Aorta (tissue), 5 donors: ENCODE results near the gene HVCN1. TPM values are rescaled to one million over a fixed set of nuclear protein-coding genes. Genes with fewer than 3 reads are reported as not detected.

Source experiments
- ATAC-seq: fragments of 200-7000 bp; cut with Tn5 transposase; one replicate; pipeline ENCODE4 v1.9.1; 2022; ENCODE audit warnings: moderate library complexity; ENCODE audit not compliant: low FRiP score
- DNase-seq, 2 donors: peaks; one replicate each; pipeline ENCODE4 v3.0.0-alpha.2; 2020
- H3K27ac ChIP-seq, 2 donors: one replicate each; pipeline ENCODE4 v1.5.1; 2013; ENCODE audit warnings: low read length in 2 of 2, mild to moderate bottlenecking in 2 of 2, moderate library complexity in 2 of 2, control low read depth in 1 of 2, inconsistent platforms in 1 of 2, low read depth in 1 of 2
- H3K27me3 ChIP-seq, 2 donors: one replicate each; pipeline ENCODE4 v1.6.1; 2013; ENCODE audit warnings: control low read depth in 1 of 2, low read length in 1 of 2, mild to moderate bottlenecking in 1 of 2, moderate library complexity in 1 of 2; ENCODE audit not compliant: insufficient read depth in 2 of 2, control insufficient read depth in 1 of 2
- H3K36me3 ChIP-seq, 2 donors: one replicate each; pipeline ENCODE4 v1.6.1; 2013; ENCODE audit warnings: control low read depth in 1 of 2, low read length in 1 of 2, mild to moderate bottlenecking in 1 of 2; ENCODE audit not compliant: insufficient read depth in 2 of 2, control insufficient read depth in 1 of 2
- H3K4me1 ChIP-seq, 2 donors: one replicate each; pipeline ENCODE4 v1.6.1; 2013; ENCODE audit warnings: low read length in 2 of 2, control low read depth in 1 of 2, mild to moderate bottlenecking in 1 of 2, moderate library complexity in 1 of 2; ENCODE audit not compliant: insufficient read depth in 2 of 2, control insufficient read depth in 1 of 2
- H3K4me3 ChIP-seq, 2 donors: one replicate each; pipeline ENCODE4 v1.5.1; 2013; ENCODE audit warnings: low read length in 2 of 2, control low read depth in 1 of 2, mild to moderate bottlenecking in 1 of 2
- H3K9me3 ChIP-seq: one replicate; pipeline ENCODE4 v1.6.1; 2013; ENCODE audit warnings: mild to moderate bottlenecking, low read length; ENCODE audit not compliant: control insufficient read depth
- WGBS, 2 donors: extraction: QIAGEN DNeasy Blood & Tissue Kit; methylation state at CpG; one replicate each; pipeline ENCODE4 v1.1.7; 2013; 5-methylcytosine and 5-hydroxymethylcytosine counted together
- intact Hi-C, 2 donors: fragments of 100-400 bp; cut with DNase I; formaldehyde crosslinking; loops; one replicate each; pipeline versions ENCODE4 v1.14.2 to v1.15.0; 2022
- polyA plus RNA-seq, 2 donors: library from polyadenylated mRNA; stranded (reverse); fragments of 200-250 nt; gene quantifications; one replicate each; pipeline ENCODE4 v1.2.3, GENCODE V29; 2013
- total RNA-seq, 2 donors: library from RNA; stranded (reverse); fragmentation: NEBNext Ultra II Directional; extraction: Animal tissue kit (Norgen Biotek cat#: 25700); gene quantifications; one replicate each; pipeline ENCODE4 v1.2.1, GENCODE V29; 2021
- donor health status: healthy with polysubstance abuse.
- donor health status: Bipolar disorder and iron deficiency.
- donor health status: DM: no; HTN: no; CAD: no.
- donor health status: DM: no; HTN: no; CAD: no.
- donor health status: DM: yes; HTN: yes; CAD: no.

Gene HVCN1
- total and polyA plus RNA-seq, 4 donors, result 4.1 to 10.1 (median 7.3) TPM

DNA sequence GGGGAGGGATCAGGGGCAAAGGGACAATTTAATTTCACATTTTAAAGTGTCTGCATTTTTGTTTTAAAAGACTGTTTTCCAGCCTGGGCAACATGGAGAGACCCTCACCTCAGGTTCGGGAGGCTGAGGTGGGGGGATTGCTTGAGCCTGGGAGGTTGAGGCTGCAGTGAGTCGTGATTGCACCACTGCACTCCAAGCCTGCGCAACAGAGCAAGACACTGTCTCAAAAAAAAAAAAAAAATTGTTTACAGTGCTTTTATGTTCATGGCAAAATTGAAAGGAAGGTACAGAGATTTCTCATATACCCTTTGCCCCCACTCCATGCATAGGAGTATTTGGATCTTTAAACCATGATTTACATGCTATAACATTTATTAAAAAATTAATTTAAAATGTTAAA, 16.4 kb upstream of the HVCN1 start:
- H3K9me3 ChIP-seq, result no peaks in the 10 kb centered on the region
- H3K27ac ChIP-seq, result no peak overlapping the region
- H3K27me3 ChIP-seq, result no peaks in the 10 kb centered on the region
- intact Hi-C loops, result no loop called here
- H3K4me3 ChIP-seq, result no peak overlapping the region
- H3K36me3 ChIP-seq, result no peaks in the 10 kb centered on the region
- DNase-seq (no peak), ATAC-seq (no peak)
- 68 to 75% methylated on average over 3 of the region's 3 CpGs for WGBS, 2 donors
- H3K4me1 ChIP-seq, result no peaks in the 10 kb centered on the region

DNA sequence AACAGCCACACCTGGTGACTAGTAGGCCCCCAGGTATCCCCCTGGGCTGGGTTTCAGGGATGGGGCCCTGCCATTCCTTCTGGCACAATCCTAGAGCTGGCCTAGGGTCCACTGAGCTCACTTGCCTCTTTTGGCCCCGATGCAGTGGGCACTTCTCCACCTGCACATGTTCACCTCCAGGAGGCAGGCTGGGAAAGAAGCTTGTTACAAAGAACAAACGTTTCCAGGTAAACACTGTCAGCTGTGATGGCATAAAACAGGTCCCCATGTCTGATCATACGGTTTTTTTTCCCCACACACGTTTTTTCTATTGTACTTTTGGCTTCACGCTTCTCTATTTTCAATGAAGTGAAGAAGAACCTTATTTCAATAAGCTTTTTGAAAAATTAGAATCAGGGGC, 15.8 kb upstream of the HVCN1 start:
- ATAC-seq (no peak), DNase-seq (no peak)
- no peaks in the 10 kb centered on the region for H3K9me3 ChIP-seq
- no peaks in the 10 kb centered on the region for H3K4me1 ChIP-seq
- 29 to 36% methylated on average over 5 of the region's 5 CpGs for WGBS, 2 donors
- H3K36me3 ChIP-seq, result no peaks in the 10 kb centered on the region
- no peak overlapping the region for H3K27ac ChIP-seq
- intact Hi-C loops, result no loop called here
- H3K27me3 ChIP-seq, result no peaks in the 10 kb centered on the region
- no peak overlapping the region for H3K4me3 ChIP-seq

DNA sequence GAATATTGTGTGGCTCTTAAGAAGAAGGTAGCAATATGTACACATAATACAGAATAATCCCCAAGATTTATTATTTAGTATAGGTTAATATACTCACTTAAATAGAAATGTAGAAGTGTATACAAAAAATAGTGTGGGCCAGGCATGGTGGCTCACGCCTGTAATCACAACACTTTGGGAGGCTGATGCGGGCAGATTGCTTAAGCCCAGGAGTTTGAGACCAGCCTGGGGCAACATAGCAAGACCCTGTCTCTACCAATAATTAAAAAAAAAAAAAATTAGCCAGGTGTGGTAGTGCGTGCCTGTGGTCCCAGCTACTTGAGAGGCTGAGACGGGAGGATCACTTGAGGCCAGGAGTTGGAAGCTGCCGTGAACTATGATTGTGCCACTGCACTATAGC, 15.3 kb upstream of the HVCN1 start:
- DNase-seq, result no peak
- Histone ChIP-seq H3K4me1 (no peaks in the 10 kb centered on the region), H3K9me3 (no peaks in the 10 kb centered on the region), H3K4me3 (no peak overlapping the region), H3K36me3 (no peaks in the 10 kb centered on the region), H3K27me3 (no peaks in the 10 kb centered on the region), H3K27ac (no peak overlapping the region)
- intact Hi-C loops, result no loop called here
- 93 to 95% methylated on average over 5 of the region's 5 CpGs for WGBS, 2 donors
- ATAC-seq, result no peak

DNA sequence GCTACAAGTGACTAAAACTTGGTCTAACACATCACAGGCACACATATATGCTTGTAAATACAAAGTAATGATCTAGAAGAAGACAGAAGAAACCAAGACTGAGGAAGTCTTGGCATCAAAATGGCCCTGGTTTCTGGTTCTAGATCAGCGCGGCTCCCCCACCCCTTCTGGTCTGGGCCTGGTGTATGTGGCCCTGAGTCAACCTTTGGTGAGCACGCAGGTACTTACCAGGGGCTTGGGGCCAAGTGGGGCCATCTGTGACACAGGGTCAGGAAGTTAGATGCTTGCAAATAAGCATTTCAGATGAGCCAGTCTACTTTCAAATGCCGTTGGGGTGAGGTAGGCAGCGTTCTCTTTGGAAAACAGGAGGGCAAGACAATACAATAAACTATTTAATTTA, 13.2 kb upstream of the HVCN1 start:
- 92 to 93% methylated on average over 5 of the region's 5 CpGs for WGBS, 2 donors
- no peak for DNase-seq

DNA sequence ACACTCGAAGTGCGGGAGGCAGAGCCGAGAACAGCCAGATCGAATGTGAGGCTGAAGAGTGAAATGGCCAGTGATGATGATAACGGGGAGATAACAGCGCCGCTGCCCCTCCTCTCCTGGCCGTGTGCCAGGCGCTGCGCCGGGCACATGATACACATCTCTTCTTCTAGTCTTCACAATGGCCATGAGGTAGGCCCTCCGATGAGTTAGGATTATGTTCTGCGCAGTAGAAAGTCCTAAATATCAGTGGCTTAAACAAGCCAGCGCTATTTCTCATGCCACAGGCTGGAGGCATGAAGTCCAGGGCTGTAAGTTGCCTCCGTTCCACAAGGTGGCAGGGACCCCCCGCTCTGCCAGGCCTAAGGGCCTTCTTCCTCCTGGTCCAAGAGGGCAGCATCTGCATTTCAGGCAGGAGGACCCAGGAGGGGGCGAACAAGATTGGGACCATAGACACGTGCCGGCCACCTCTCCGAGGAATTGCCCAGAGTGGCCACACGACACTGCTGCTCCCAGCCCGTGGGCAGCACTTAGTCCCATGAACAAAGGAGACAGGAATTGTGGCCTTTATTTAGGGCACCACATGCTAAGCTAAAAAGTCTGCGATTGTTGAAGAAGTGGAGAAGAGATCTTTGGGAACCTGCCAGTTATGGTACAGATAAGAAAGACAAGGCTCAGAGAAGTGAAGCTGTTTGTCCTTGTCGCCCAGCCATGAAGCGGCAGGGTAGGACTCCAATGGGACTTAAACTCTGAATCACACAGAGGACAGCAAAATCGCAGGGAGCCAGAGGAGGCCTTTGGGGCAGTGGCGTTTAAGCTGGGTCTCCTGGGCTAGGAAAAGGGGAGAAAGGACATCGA, 10.9 kb upstream of the HVCN1 start:
- WGBS, 2 donors, result 83 to 86% methylated on average over 25 to 28 of the region's 28 CpGs
- ATAC-seq (no peak), DNase-seq (no peak)
- Histone ChIP-seq H3K4me3 (no peak overlapping the region), H3K9me3 (no peaks in the 10 kb centered on the region), H3K27ac (no peak overlapping the region), H3K4me1 (no peaks in the 10 kb centered on the region), H3K27me3 (no peaks in the 10 kb centered on the region), H3K36me3 (no peaks in the 10 kb centered on the region)
- intact Hi-C loops, result no loop called here

More for the DNA sequence above, 13.2 kb upstream of the HVCN1 start:
- no peaks in the 10 kb centered on the region for H3K36me3 ChIP-seq
- H3K9me3 ChIP-seq, result no peaks in the 10 kb centered on the region
- H3K27me3 ChIP-seq, result no peaks in the 10 kb centered on the region
- no peak overlapping the region for H3K4me3 ChIP-seq
- no peak overlapping the region for H3K27ac ChIP-seq
- intact Hi-C loops, result no loop called here
- no peak for ATAC-seq
- no peaks in the 10 kb centered on the region for H3K4me1 ChIP-seq

DNA sequence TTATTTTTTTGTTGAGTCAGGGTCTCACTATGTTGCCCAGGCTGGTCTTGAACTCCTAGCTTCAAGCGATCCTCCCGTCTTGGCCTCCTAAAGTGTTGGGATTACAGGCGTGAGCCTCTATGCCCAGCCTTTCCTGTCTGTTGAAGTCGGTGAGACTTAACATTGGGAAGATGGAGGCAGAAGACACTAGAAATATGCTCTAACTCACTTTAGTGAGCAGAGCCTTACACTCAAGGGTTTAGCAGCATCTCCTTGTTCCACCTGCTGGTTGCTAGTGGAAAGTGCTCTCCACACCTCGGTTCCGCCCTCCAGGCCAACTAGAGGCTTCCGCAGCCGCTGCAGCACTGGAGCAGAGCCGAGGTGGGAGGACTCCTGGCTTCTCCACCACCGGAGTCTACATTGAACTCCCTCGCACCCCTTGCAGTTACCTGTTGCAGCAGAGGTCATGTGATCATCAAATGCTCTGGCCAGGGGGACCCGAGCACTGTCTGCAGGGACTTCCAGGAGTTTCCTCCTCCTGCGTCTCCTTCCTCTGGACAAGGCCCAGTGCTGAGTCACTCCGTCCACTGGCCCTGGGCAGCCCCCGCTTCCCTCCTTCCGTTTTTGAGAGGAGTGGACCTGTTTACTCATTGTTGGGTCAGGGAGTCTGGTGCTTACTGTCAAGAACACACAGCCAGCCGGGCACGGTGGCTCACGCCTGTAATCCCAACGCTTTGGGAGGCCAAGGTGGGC, 9.4 kb upstream of the HVCN1 start:
- intact Hi-C loops, result no loop called here

DNA sequence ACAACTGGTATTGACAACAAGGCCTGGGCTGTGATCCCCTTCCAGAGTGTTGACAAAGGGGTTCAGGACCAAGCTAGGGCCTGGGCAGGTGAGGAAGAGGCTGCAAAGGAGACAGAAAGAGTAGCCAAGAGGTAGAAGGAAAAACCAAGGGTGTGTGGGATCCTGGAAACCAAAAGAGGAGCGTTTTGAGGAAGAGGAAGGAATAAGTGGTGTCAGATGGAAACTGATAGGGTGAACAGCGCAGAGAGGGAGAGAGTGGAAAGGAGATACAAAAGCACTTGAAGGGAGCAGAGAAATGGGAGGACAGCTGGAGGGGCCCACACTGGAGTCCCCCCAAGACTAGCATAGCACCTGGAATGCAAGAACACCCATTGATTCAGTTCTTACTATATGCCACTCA, 8.3 kb upstream of the HVCN1 start:
- H3K4me1 ChIP-seq, result no peaks in the 10 kb centered on the region
- H3K27ac ChIP-seq, result no peak overlapping the region
- no peak overlapping the region for H3K4me3 ChIP-seq
- DNase-seq (no peak), ATAC-seq (no peak)
- H3K9me3 ChIP-seq, result no peaks in the 10 kb centered on the region
- H3K27me3 ChIP-seq, result no peaks in the 10 kb centered on the region
- no peaks in the 10 kb centered on the region for H3K36me3 ChIP-seq
- WGBS, 2 donors, result 89 to 91% methylated on average over 2 of the region's 2 CpGs
- intact Hi-C loops, result no loop called here

More for the DNA sequence above, 9.4 kb upstream of the HVCN1 start:
- Histone ChIP-seq H3K4me1 (no peaks in the 10 kb centered on the region), H3K27me3 (no peaks in the 10 kb centered on the region), H3K9me3 (no peaks in the 10 kb centered on the region), H3K4me3 (no peak overlapping the region), H3K27ac (no peak overlapping the region), H3K36me3 (no peaks in the 10 kb centered on the region)
- DNase-seq (peak; percentile 89 to 91), ATAC-seq (peak; percentile 90)
- 29 to 31% methylated on average over 20 of the region's 20 CpGs for WGBS, 2 donors

DNA sequence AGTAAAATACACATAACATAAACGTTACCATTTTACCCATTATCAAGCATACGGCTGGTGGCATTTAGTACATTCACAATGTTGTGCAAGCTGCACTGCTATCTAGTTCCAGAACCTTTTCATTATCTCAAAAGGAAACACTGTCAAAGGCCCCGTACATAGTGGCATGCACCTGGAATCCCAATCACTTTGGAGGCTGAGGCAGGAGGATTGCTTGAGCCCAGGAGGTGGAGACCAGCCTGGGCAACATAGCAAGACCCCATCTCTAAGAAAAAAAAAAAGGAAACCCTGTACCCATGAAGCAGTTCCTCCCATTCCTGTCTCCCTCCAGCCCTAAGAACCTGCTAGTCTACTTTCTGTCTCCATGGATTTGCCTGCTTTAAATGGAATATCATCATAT, 7.4 kb upstream of the HVCN1 start:
- no peaks in the 10 kb centered on the region for H3K9me3 ChIP-seq
- DNase-seq (no peak), ATAC-seq (no peak)
- WGBS, 2 donors, result 81 to 84% methylated on average over 3 of the region's 3 CpGs
- no peak overlapping the region for H3K27ac ChIP-seq
- no peaks in the 10 kb centered on the region for H3K4me1 ChIP-seq
- no peaks in the 10 kb centered on the region for H3K27me3 ChIP-seq
- no peak overlapping the region for H3K4me3 ChIP-seq
- H3K36me3 ChIP-seq, result no peaks in the 10 kb centered on the region
- intact Hi-C loops, result no loop called here
